HepG2 (cell line): ENCODE data around the gene GYG1. TPM values are rescaled to one million over a fixed set of nuclear protein-coding genes. Genes with fewer than 3 reads are reported as not detected.

Experiments
- ARID2 ChIP-seq: sonication (generic); formaldehyde crosslinking; IDR thresholded peaks from 2 replicates; pipeline ENCODE4 v1.8.1; 2022; ENCODE audit warnings: mild to moderate bottlenecking, missing genetic modification reagents, borderline replicate concordance
- E2F1 ChIP-seq: sonication (generic); formaldehyde crosslinking; IDR thresholded peaks from 2 replicates; pipeline ENCODE4 v1.5.0; 2020; ENCODE audit warnings: missing genetic modification reagents
- ELF1 ChIP-seq: sonication (generic); formaldehyde crosslinking; IDR thresholded peaks from 2 replicates; pipeline ENCODE4 v1.4.0; 2020; ENCODE audit warnings: missing genetic modification reagents
- FOXO4 ChIP-seq: sonication (generic); formaldehyde crosslinking; conservative IDR thresholded peaks from 2 replicates; pipeline ENCODE4 v1.8.1; 2023; ENCODE audit warnings: missing genetic modification reagents
- MLXIP ChIP-seq: sonication (generic); formaldehyde crosslinking; IDR thresholded peaks from 2 replicates; pipeline ENCODE4 v1.9.0; 2021; ENCODE audit warnings: missing genetic modification reagents, borderline replicate concordance
- POLR2AphosphoS2 ChIP-seq: IDR thresholded peaks from 2 replicates; pipeline ENCODE4 v1.6.1; 2011; ENCODE audit warnings: low read depth, low read length, improper control_type of control experiment
- RNF2 ChIP-seq: fragments of 450-650 bp; conservative IDR thresholded peaks from 2 replicates; pipeline ENCODE4 v1.6.1; 2016; ENCODE audit warnings: low read depth
- RNF219 ChIP-seq: sonication (generic); formaldehyde crosslinking; IDR thresholded peaks from 2 replicates; pipeline ENCODE4 v1.5.0; 2020; ENCODE audit warnings: mild to moderate bottlenecking, missing genetic modification reagents
- RXRB ChIP-seq: IDR thresholded peaks from 2 replicates; pipeline ENCODE4 v1.6.1; 2016; ENCODE audit warnings: borderline replicate concordance, missing genetic modification reagents, missing compliant biosample characterization
- SALL2 ChIP-seq: sonication (generic); formaldehyde crosslinking; IDR thresholded peaks from 2 replicates; pipeline ENCODE4 v1.8.1; 2023; ENCODE audit warnings: mild to moderate bottlenecking, missing genetic modification reagents, inconsistent platforms
- SNAPC4 ChIP-seq: sonication (generic); formaldehyde crosslinking; IDR thresholded peaks from 2 replicates; pipeline ENCODE4 v1.4.0; 2020; ENCODE audit warnings: mild to moderate bottlenecking, missing genetic modification reagents
- ZGPAT ChIP-seq: IDR thresholded peaks from 2 replicates; pipeline ENCODE4 v1.6.1; 2016; ENCODE audit warnings: mild to moderate bottlenecking
- ZNF580 ChIP-seq: IDR thresholded peaks from 2 replicates; pipeline ENCODE4 v1.6.1; 2016; ENCODE audit warnings: low read depth, borderline replicate concordance
- ZNF766 ChIP-seq: sonication (generic); formaldehyde crosslinking; IDR thresholded peaks from 2 replicates; pipeline ENCODE4 v1.5.0; 2020; ENCODE audit warnings: missing genetic modification reagents, borderline replicate concordance
- ZNF768 ChIP-seq: sonication (generic); formaldehyde crosslinking; IDR thresholded peaks from 2 replicates; pipeline ENCODE4 v1.4.0; 2020; ENCODE audit warnings: missing genetic modification reagents
- polyA plus RNA-seq, 8 experiments: library from polyadenylated mRNA; depleted of rRNA in 3 of 8; stranded (reverse) in 7 of 8; unstranded in 1 of 8; fragments of >200 nt; fragmentation: Illumina TruSeq in 4 of 8; extraction: Trizol in 4 of 8; gene quantifications; 2 replicates each; pipeline versions ENCODE4 v1.2.1 to v1.2.3, GENCODE V29; 2011 to 2016; ENCODE audit warnings: low read depth in 4 of 8, missing spikeins in 1 of 8, mixed read lengths in 1 of 8; ENCODE audit not compliant: insufficient read depth in 1 of 8
- total RNA-seq, 5 experiments: library from RNA; depleted of rRNA; stranded (reverse); fragments of >200 nt; fragmentation: Illumina TruSeq; extraction: Trizol; gene quantifications; 2 replicates each; pipeline ENCODE4 v1.2.3, GENCODE V29; 2016; ENCODE audit warnings: low read depth in 1 of 5

The GYG1 gene
- total and polyA plus RNA-seq, 2 of the 13 experiments (the other 11 are each of a cell fraction or from before 2014, with no cell fraction given) = 15.7 to 28.1 TPM

- TF ChIP-seq ZGPAT (CRISPR knock-in tag) = no peak
- no peak for TF ChIP-seq FOXO4 (CRISPR knock-in tag)
- TF ChIP-seq SALL2 (CRISPR knock-in tag) = no peak
- TF ChIP-seq ZNF580 (CRISPR knock-in tag) = no peak
- TF ChIP-seq E2F1 (CRISPR knock-in tag) = no peak
- TF ChIP-seq ZNF766 (CRISPR knock-in tag) = no peak
- TF ChIP-seq ZNF768 (CRISPR knock-in tag) = no peak
- TF ChIP-seq ARID2 (CRISPR knock-in tag) = no peak
- 0 out of 2 replicates have a peak, but pooled peaks have one; percentile 29 for TF ChIP-seq RXRB (CRISPR knock-in tag)
- TF ChIP-seq ELF1 = no peak
- TF ChIP-seq POLR2AphosphoS2 = no peak
- TF ChIP-seq MLXIP (CRISPR knock-in tag) = no peak
- TF ChIP-seq RNF219 = no peak
- no peak for TF ChIP-seq SNAPC4 (CRISPR knock-in tag)
- TF ChIP-seq RNF2 = no peak
Observed at GRCh38 chr3:149018247-149018646, 26.9 kb downstream of the GYG1 start (continued).
